ENCODE measurements around the gene IFT81. TPM values are rescaled to one million over a fixed set of nuclear protein-coding genes. Genes with fewer than 3 reads are reported as not detected.

The IFT81 gene
- total RNA-seq = 12.8 and 33.8 TPM in 2 replicates

DNA sequence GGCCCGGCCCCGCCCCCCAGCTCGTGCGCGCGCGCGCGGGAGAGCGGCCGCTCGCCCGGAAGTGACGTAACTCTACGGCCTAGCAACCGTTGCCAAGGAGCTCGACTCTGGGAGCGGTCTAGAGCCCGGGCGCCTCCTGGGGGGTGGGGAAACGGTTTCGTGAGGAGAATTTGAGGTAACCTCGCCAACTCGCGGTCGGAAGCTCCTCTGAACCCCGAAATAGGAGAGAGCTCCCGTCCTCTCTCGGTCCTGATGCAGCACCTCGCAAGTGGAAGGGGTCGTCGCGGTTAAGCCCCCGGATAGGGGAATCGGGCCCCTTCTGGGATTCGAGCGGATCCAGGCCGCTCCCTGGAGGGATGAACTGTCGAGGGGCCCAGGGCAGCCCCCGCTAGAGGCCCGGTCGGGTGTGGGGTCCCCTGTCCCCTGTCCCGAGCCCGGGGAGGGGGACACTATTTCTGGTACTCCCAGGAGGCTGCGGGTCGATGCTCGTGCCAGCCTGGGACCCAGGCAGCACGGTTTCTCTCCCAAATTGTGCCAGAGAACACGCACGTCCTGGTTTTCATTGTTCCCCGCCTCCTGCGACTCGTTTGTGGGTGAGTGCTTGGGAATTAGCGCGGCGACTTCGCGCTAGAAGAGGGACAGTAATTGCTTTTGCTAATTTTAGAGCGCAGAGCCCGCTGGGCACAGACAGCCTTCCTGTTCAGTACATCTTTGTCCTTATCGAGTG lies at the start of gene IFT81:
Gene IFT81, plus strand, starts transcription at position 89 of the 727 bp plus-strand sequence. CDS start 3,024 bp downstream, outside the sequence.

Other genes starting within 250 kb of the IFT81 start
- 78.9 and 80.7 TPM in 2 replicates for gene GLTP, start 243.8 kb upstream of the IFT81 start, total RNA-seq
- 8.2 and 11.3 TPM in 2 replicates for gene TCHP, start 224.1 kb upstream of the IFT81 start, total RNA-seq
- gene GIT2, start 128.0 kb upstream of the IFT81 start, total RNA-seq = 35.5 and 47.9 TPM in 2 replicates
- gene ANKRD13A, start 124.9 kb upstream of the IFT81 start, total RNA-seq = 103 and 142 TPM in 2 replicates
- 7.7 and 26.2 TPM in 2 replicates for gene C12orf76, start 75.8 kb upstream of the IFT81 start, total RNA-seq
- gene ATP2A2, start 156.9 kb downstream of the IFT81 start, total RNA-seq = 122 and 134 TPM in 2 replicates

Measured in regular cardiac myocyte (primary cell).